PC-9 (cell line): Measurements from ENCODE around the gene RHEB. TPM values are rescaled to one million over a fixed set of nuclear protein-coding genes. Genes with fewer than 3 reads are reported as not detected.

Experiments
- BruUV-seq: library from RNA; stranded (reverse); fragments of 400-500 nt; replicated peaks from 2 replicates; lab custom pipeline; 2021; lab: Mats Ljungman, UMichigan
- CTCF ChIA-PET: fragments of 300-600 bp; sonication (Branson Sonifier 250); formaldehyde crosslinking; loops from one replicate; lab custom pipeline; 2022; ENCODE audit warnings: antibody characterized with exemption; lab: Charles Lee
- POLR2A ChIA-PET: fragments of 300-600 bp; sonication (Branson Sonifier 250); formaldehyde crosslinking; loops from one replicate; lab custom pipeline; 2022; ENCODE audit warnings: antibody characterized with exemption; ENCODE audit not compliant: unreplicated experiment; lab: Charles Lee
- DNase-seq, 2 experiments: peaks; one replicate each; pipeline versions ENCODE4 v3.0.0 to v3.0.0-alpha.2; 2015 to 2022; ENCODE audit warnings: mixed read lengths in 1 of 2
- H2AFZ ChIP-seq: fragments of 200-600 bp; sonication (generic); 2 replicates; pipeline ENCODE4 v1.8.1; 2017; ENCODE audit warnings: antibody characterized with exemption
- H3F3A ChIP-seq: fragments of 200-600 bp; sonication (generic); 2 replicates; pipeline ENCODE4 v1.8.1; 2017; ENCODE audit warnings: antibody characterized with exemption, mild to moderate bottlenecking, low read depth; ENCODE audit not compliant: insufficient read depth
- H3K27ac ChIP-seq: fragments of 200-600 bp; sonication (generic); 2 replicates; pipeline ENCODE4 v1.6.1; 2016; ENCODE audit warnings: mixed run types
- H3K27me3 ChIP-seq: fragments of 200-600 bp; sonication (generic); 2 replicates; pipeline ENCODE4 v1.6.1; 2016; ENCODE audit warnings: low read depth, mixed run types; ENCODE audit not compliant: insufficient read depth
- H3K36me3 ChIP-seq: fragments of 200-600 bp; sonication (generic); 2 replicates; pipeline ENCODE4 v1.6.1; 2016; ENCODE audit warnings: low read depth, mixed run types
- H3K4me1 ChIP-seq: fragments of 200-600 bp; sonication (generic); replicated peaks from 2 replicates; pipeline ENCODE4 v1.6.1; 2016; ENCODE audit warnings: mixed run types; ENCODE audit not compliant: insufficient read depth
- H3K4me2 ChIP-seq: fragments of 200-600 bp; sonication (generic); 2 replicates; pipeline ENCODE4 v1.6.1; 2017; ENCODE audit warnings: mixed run types
- H3K4me3 ChIP-seq: fragments of 200-600 bp; sonication (generic); 2 replicates; pipeline ENCODE4 v1.6.1; 2016; ENCODE audit warnings: mixed run types
- H3K79me2 ChIP-seq: fragments of 200-600 bp; sonication (generic); 2 replicates; pipeline ENCODE4 v1.6.1; 2017; ENCODE audit warnings: low read depth, mixed run types
- H3K9me2 ChIP-seq: fragments of 200-600 bp; sonication (generic); 2 replicates; pipeline ENCODE4 v1.8.1; 2017; ENCODE audit warnings: mild to moderate bottlenecking; ENCODE audit not compliant: insufficient read depth
- H3K9me3 ChIP-seq: fragments of 200-600 bp; sonication (generic); 2 replicates; pipeline ENCODE4 v1.8.1; 2016; ENCODE audit warnings: low read depth; ENCODE audit not compliant: insufficient read depth
- H4K20me1 ChIP-seq: fragments of 200-600 bp; sonication (generic); 2 replicates; pipeline ENCODE4 v1.8.1; 2017; ENCODE audit not compliant: insufficient read depth
- EZH2 ChIP-seq: fragments of 200-600 bp; sonication (generic); IDR thresholded peaks from 2 replicates; pipeline ENCODE4 v1.8.0; 2017; ENCODE audit warnings: antibody characterized with exemption, low read depth
- intact Hi-C: fragments of 100-400 bp; cut with micrococcal nuclease; formaldehyde crosslinking; loops from one replicate; pipeline ENCODE4 v1.10.0; 2022; ENCODE audit not compliant: unreplicated experiment
- total RNA-seq: library from RNA; stranded (reverse); gene quantifications from 2 replicates; pipeline ENCODE4 v1.2.3, GENCODE V29; 2021
- TF ChIP-seq, protein P1 (sequence below): fragments of 200-600 bp; sonication (generic); conservative IDR thresholded peaks from 2 replicates; pipeline ENCODE4 v1.6.1; 2017; ENCODE audit warnings: mixed run types, antibody characterized with exemption, mild to moderate bottlenecking, moderate library complexity

The RHEB gene
- total RNA-seq, 1 experiment from 2014 or later: 202 TPM

DNA sequence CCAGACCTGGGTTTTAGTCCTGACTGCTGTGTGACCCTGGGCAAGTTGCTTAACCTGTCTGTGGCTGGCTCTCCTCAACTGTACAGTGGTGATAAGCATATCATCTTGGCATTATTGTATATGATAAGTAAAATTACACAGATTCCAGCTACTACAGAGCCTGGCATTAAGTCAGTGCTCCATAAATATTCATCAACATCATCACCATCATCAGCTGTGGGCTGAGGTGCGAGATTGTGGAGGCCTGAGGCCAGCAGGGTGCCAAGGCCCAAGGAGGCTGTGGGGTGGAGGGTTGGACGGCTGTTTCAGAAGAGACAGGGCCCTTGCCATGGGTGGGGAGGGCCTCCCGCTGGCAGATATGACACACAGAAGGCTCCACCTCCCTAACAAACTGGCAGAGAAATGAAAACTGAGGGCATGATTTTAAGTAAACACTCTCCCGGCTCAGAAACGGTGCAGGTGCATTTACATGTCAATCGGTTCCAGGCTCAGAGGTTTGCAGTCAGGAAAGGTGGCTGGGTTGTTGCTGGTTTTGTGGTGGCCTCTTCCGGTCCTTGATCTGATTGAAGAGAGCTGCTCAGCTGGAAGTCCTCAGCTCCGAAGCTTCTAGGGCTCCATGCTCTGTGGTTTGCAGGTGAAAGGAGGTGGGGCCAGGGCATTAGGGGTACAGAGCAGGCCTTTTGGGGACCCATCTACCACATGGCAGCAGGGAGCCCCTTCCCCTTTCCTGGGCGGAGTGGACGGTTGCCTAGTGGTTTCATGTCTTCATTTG is 89.9 kb downstream of the RHEB start:
- H3K36me3 ChIP-seq: no peaks in the 10 kb centered on the region
- no peaks in the 10 kb centered on the region for H3K9me3 ChIP-seq
- no peaks in the 10 kb centered on the region for H3K79me2 ChIP-seq
- no TSS peak for BruUV-seq
- ChIA-PET CTCF (no interaction called here), POLR2A (no interaction called here)
- peaks cover 44% of the 10 kb centered on the region for H3K4me1 ChIP-seq
- TF ChIP-seq EZH2: no peak
- TF ChIP-seq, protein P1, sequence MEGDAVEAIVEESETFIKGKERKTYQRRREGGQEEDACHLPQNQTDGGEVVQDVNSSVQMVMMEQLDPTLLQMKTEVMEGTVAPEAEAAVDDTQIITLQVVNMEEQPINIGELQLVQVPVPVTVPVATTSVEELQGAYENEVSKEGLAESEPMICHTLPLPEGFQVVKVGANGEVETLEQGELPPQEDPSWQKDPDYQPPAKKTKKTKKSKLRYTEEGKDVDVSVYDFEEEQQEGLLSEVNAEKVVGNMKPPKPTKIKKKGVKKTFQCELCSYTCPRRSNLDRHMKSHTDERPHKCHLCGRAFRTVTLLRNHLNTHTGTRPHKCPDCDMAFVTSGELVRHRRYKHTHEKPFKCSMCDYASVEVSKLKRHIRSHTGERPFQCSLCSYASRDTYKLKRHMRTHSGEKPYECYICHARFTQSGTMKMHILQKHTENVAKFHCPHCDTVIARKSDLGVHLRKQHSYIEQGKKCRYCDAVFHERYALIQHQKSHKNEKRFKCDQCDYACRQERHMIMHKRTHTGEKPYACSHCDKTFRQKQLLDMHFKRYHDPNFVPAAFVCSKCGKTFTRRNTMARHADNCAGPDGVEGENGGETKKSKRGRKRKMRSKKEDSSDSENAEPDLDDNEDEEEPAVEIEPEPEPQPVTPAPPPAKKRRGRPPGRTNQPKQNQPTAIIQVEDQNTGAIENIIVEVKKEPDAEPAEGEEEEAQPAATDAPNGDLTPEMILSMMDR: no peak
- intact Hi-C loops: loop anchor here (5.0 kb wide), 1 partner anchor 258 kb away; no protein-coding TSS in a partner anchor
- peak overlapping the region; percentile 39 for H3K4me2 ChIP-seq
- peaks cover 7% of the 10 kb centered on the region; the same call in 1 of the 2 replicates for H3F3A ChIP-seq
- peak overlapping the region; percentile 55 for H3K27ac ChIP-seq
- no peaks in the 10 kb centered on the region for H3K9me2 ChIP-seq
- no peaks in the 10 kb centered on the region for H3K27me3 ChIP-seq
- no peak overlapping the region for H3K4me3 ChIP-seq
- peak; percentile 52 to 55 for DNase-seq
- H4K20me1 ChIP-seq: no peaks in the 10 kb centered on the region
- 0 out of 2 replicates have a peak overlapping the region, but pooled peaks have one; percentile 41 for H2AFZ ChIP-seq

DNA sequence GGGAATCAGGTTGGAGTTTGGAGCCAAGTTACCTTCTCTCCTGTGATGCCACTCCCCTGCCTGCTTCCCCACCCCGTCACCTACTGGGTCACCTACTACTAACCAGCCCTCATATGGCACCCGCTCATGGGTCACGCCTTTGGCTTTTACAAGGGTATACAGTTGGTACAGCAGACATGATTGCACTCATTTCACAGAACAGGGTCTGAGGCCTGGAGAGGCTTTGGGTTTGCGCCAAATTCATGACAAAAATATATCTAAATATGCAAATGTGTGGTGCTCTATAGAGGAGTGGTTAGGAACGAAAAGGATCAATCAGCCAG is 90.5 kb downstream of the RHEB start:
- H2AFZ ChIP-seq: no peak overlapping the region
- no peak overlapping the region for H3K4me3 ChIP-seq
- BruUV-seq: TSS peak; percentile 34
- POLR2A ChIA-PET: no interaction called here
- peak overlapping the region; percentile 55 for H3K27ac ChIP-seq
- H3K9me2 ChIP-seq: no peaks in the 10 kb centered on the region
- no peak for DNase-seq
- no peaks in the 10 kb centered on the region for H3K27me3 ChIP-seq
- intact Hi-C loops: loop anchor here (5.0 kb wide), 1 partner anchor 258 kb away; no protein-coding TSS in a partner anchor
- TF ChIP-seq, protein P1: no peak
- no peak for TF ChIP-seq EZH2
- peaks cover 7% of the 10 kb centered on the region; the same call in 1 of the 2 replicates for H3F3A ChIP-seq
- H3K4me1 ChIP-seq: peaks cover 46% of the 10 kb centered on the region
- no peaks in the 10 kb centered on the region for H3K9me3 ChIP-seq
- H3K36me3 ChIP-seq: no peaks in the 10 kb centered on the region
- no peaks in the 10 kb centered on the region for H4K20me1 ChIP-seq
- peak overlapping the region; percentile 39 for H3K4me2 ChIP-seq
- no peaks in the 10 kb centered on the region for H3K79me2 ChIP-seq
- CTCF ChIA-PET: no interaction called here

DNA sequence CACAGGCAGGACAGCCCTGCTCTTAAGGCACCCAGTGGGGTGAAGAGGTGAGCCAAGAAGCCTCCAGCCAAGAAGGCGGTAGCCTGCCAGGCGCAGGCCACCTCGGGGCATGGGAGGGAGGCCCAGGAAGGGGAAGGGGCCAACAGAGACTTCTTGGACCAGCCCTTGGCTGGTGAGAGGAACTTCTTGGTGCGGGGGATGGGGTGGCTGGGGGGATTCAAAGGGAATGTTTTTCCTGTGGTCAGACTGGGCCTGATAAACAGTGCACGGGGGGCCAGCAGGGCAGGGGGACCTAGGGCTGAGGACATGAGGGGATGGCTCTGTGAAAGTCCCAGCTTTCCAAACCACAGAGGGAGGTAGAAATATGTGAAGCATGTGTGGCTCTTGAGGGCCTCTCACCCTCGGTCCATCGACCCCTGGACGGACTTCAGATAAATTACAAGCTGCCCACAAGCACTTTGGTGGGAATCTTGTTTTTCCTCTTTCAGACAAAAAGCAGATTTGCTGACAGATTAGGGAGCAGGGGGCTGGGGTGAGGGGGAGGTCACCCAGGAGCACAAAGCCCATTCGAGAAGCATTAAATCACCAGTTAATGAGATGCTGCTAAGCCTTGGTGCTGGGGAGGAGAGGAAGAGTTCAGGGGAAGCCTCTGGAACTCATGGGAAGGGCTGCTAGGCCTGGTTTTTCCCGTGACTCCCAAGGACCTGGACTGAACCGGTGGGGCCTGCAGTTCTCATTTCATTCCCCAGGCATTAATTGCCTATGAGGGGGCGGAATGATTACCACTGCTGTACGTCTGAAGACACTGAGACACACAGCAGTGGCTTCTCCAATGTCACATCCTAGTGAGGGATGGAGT is 91.1 kb downstream of the RHEB start:
- H3K9me2 ChIP-seq: no peaks in the 10 kb centered on the region
- peak overlapping the region; percentile 39 for H3K4me2 ChIP-seq
- H2AFZ ChIP-seq: no peak overlapping the region
- DNase-seq: peak; percentile 80 to 88
- CTCF ChIA-PET: interaction anchor here (0.5 to 1.0 kb wide), 4 partner anchors 9 to 42 kb away, joined by 3 to 12 read pairs (median 4); no protein-coding TSS in a partner anchor
- peaks cover 51% of the 10 kb centered on the region for H3K4me1 ChIP-seq
- no peaks in the 10 kb centered on the region for H4K20me1 ChIP-seq
- H3F3A ChIP-seq: peaks cover 7% of the 10 kb centered on the region; the same call in 1 of the 2 replicates
- no peaks in the 10 kb centered on the region for H3K79me2 ChIP-seq
- no peaks in the 10 kb centered on the region for H3K36me3 ChIP-seq
- BruUV-seq: no TSS peak
- TF ChIP-seq, protein P1: no peak
- TF ChIP-seq EZH2: no peak
- POLR2A ChIA-PET: interaction anchor here (0.6 to 0.7 kb wide), 2 partner anchors 9 to 69 kb away, joined by 3 to 5 read pairs; no protein-coding TSS in a partner anchor
- intact Hi-C loops: loop anchor here (1.0 to 5.0 kb wide), 6 partner anchors 17 to 369 kb away; no protein-coding TSS in a partner anchor
- H3K27ac ChIP-seq: peak overlapping the region; percentile 55
- no peak overlapping the region for H3K4me3 ChIP-seq
- H3K9me3 ChIP-seq: no peaks in the 10 kb centered on the region
- no peaks in the 10 kb centered on the region for H3K27me3 ChIP-seq
